HEK293 (cell line): Measurements from ENCODE around the gene CRYBB1.

ENCODE experiments used
- CTCF ChIA-PET: fragments of 350-600 bp; formaldehyde crosslinking; extraction: SDS; loops from one replicate; lab custom pipeline; 2021; ENCODE audit warnings: antibody characterized with exemption; lab: Yijun Ruan, JAX
- POLR2A ChIA-PET: fragments of 300-600 bp; formaldehyde crosslinking; extraction: SDS; loops from one replicate; lab custom pipeline; 2020; ENCODE audit warnings: antibody characterized with exemption, inconsistent platforms; lab: Yijun Ruan, JAX
- H3K27ac ChIP-seq: fragments of 200-500 bp; sonication (Bioruptor generic); 2 replicates; pipeline ENCODE4 v1.5.1; 2014; ENCODE audit warnings: low read depth, low read length, control low read depth, inconsistent platforms; ENCODE audit errors: extremely low read depth
- H3K36me3 ChIP-seq, 2 experiments: fragments of 200-500 bp in 1 of 2; sonication (Bioruptor generic) in 1 of 2; 1 replicate in 1 of 2; 2 replicates in 1 of 2; pipeline ENCODE4 v1.5.1; 2014 to 2017; ENCODE audit warnings: inconsistent platforms in 2 of 2, low read length in 2 of 2; ENCODE audit not compliant: control insufficient read depth in 2 of 2, insufficient read depth in 1 of 2
- H3K4me1 ChIP-seq: fragments of 200-500 bp; sonication (Bioruptor generic); 2 replicates; pipeline ENCODE4 v1.5.1; 2014; ENCODE audit warnings: mild to moderate bottlenecking, low read length, inconsistent platforms; ENCODE audit not compliant: control insufficient read depth, insufficient read depth
- H3K4me3 ChIP-seq: 2 replicates; pipeline ENCODE4 v1.5.1; 2011; ENCODE audit warnings: low read depth, mild to moderate bottlenecking, control low read depth, low read length, moderate library complexity
- H3K9me3 ChIP-seq: fragments of 200-500 bp; sonication (Bioruptor generic); 2 replicates; pipeline ENCODE4 v1.5.1; 2014; ENCODE audit warnings: low read depth, low read length, inconsistent platforms; ENCODE audit not compliant: control insufficient read depth, insufficient read depth
- HOXC10 ChIP-seq: sonication (generic); formaldehyde crosslinking; IDR thresholded peaks from 2 replicates; pipeline ENCODE4 v1.8.1; 2023; ENCODE audit warnings: mild to moderate bottlenecking, missing genetic modification reagents
- PRDM1 ChIP-seq: fragments of 450-650 bp; formaldehyde crosslinking; IDR thresholded peaks from 2 replicates; pipeline ENCODE4; 2016; ENCODE audit warnings: missing biosample characterization, missing genetic modification characterization
- SCRT1 ChIP-seq: fragments of 450-650 bp; formaldehyde crosslinking; IDR thresholded peaks from 2 replicates; pipeline ENCODE4 v1.5.1; 2016; ENCODE audit warnings: missing biosample characterization, missing genetic modification characterization, borderline replicate concordance
- YY1 ChIP-seq: fragments of 450-650 bp; formaldehyde crosslinking; IDR thresholded peaks from 2 replicates; pipeline ENCODE4 v1.5.1; 2018; ENCODE audit warnings: missing biosample characterization, missing genetic modification characterization
- ZFP69B ChIP-seq: fragments of 450-650 bp; formaldehyde crosslinking; IDR thresholded peaks from 2 replicates; pipeline ENCODE4 v1.5.1; 2016; ENCODE audit warnings: missing biosample characterization, missing genetic modification characterization
- ZNF138 ChIP-seq: fragments of 450-650 bp; formaldehyde crosslinking; IDR thresholded peaks from 2 replicates; pipeline ENCODE4 v1.5.1; 2016; ENCODE audit warnings: missing biosample characterization, missing genetic modification characterization, borderline replicate concordance
- ZNF169 ChIP-seq: fragments of 450-650 bp; formaldehyde crosslinking; IDR thresholded peaks from 2 replicates; pipeline ENCODE4 v1.5.1; 2016; ENCODE audit warnings: missing biosample characterization, missing genetic modification characterization
- ZNF266 ChIP-seq: fragments of 450-650 bp; formaldehyde crosslinking; IDR thresholded peaks from 2 replicates; pipeline ENCODE4 v1.5.1; 2016; ENCODE audit warnings: missing biosample characterization, missing genetic modification characterization, low read depth
- ZNF350 ChIP-seq: fragments of 450-650 bp; formaldehyde crosslinking; IDR thresholded peaks from 2 replicates; pipeline ENCODE4 v1.5.0; 2017; ENCODE audit warnings: missing biosample characterization, mild to moderate bottlenecking, missing genetic modification characterization
- ZNF391 ChIP-seq: fragments of 450-650 bp; formaldehyde crosslinking; IDR thresholded peaks from 2 replicates; pipeline ENCODE4 v1.5.1; 2016; ENCODE audit warnings: low read depth, missing biosample characterization, missing genetic modification characterization, borderline replicate concordance
- ZNF549 ChIP-seq: fragments of 450-650 bp; IDR thresholded peaks from 2 replicates; pipeline ENCODE4 v1.5.1; 2018; ENCODE audit warnings: missing biosample characterization, missing genetic modification characterization, mild to moderate bottlenecking, inconsistent platforms, moderate library complexity
- ZNF555 ChIP-seq: fragments of 450-650 bp; formaldehyde crosslinking; conservative IDR thresholded peaks from 2 replicates; pipeline ENCODE4 v1.5.1; 2017; ENCODE audit warnings: missing biosample characterization, mild to moderate bottlenecking, missing genetic modification characterization, inconsistent platforms
- ZNF585B ChIP-seq: fragments of 450-650 bp; formaldehyde crosslinking; IDR thresholded peaks from 2 replicates; pipeline ENCODE4 v1.5.1; 2016; ENCODE audit warnings: missing biosample characterization, missing genetic modification characterization
- ZNF623 ChIP-seq: fragments of 450-650 bp; formaldehyde crosslinking; IDR thresholded peaks from 2 replicates; pipeline ENCODE4 v1.5.1; 2016; ENCODE audit warnings: missing biosample characterization, missing genetic modification characterization
- ZNF670 ChIP-seq: fragments of 450-650 bp; formaldehyde crosslinking; IDR thresholded peaks from 2 replicates; pipeline ENCODE4 v1.5.1; 2016; ENCODE audit warnings: missing biosample characterization, missing genetic modification characterization, low read depth
- ZNF843 ChIP-seq: fragments of 450-650 bp; formaldehyde crosslinking; IDR thresholded peaks from 2 replicates; pipeline ENCODE4 v1.5.1; 2016; ENCODE audit warnings: missing biosample characterization, missing genetic modification characterization
- TF ChIP-seq, protein P1 (sequence below): fragments of 450-650 bp; formaldehyde crosslinking; IDR thresholded peaks from 2 replicates; pipeline ENCODE4 v1.5.1; 2016; ENCODE audit warnings: missing biosample characterization, missing genetic modification characterization
- TF ChIP-seq, protein P2 (sequence below): fragments of 450-650 bp; formaldehyde crosslinking; IDR thresholded peaks from 2 replicates; pipeline ENCODE4 v1.5.1; 2016; ENCODE audit warnings: missing biosample characterization, missing genetic modification characterization
- TF ChIP-seq, protein P3 (sequence below): fragments of 450-650 bp; formaldehyde crosslinking; IDR thresholded peaks from 2 replicates; pipeline ENCODE4 v1.5.1; 2016; ENCODE audit warnings: missing biosample characterization, missing genetic modification characterization, borderline replicate concordance
- TF ChIP-seq, protein P4 (sequence below): fragments of 450-650 bp; formaldehyde crosslinking; IDR thresholded peaks from 2 replicates; pipeline ENCODE4 v1.5.0; 2017; ENCODE audit warnings: missing biosample characterization, missing genetic modification characterization, borderline replicate concordance

Gene CRYBB1

DNA sequence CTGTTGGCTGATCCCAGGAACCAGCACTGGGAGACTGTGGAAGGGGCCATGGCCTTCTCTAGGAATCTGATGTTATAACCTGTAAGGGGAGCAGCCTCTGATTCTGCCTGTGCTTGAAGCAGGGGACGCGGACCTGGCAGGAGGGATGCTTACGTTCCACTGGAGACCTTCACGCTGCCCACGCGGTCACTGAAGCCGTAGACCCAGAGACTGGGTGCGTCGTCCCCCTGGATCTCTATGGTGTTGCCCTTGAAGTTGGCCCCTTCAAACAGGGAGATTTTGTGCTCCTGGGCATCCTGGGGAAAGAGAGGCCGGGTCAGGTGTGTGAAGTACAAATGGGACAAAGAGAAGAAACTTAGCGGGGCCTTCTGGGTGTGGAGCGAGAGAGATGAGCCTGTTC, 16.1 kb downstream of the CRYBB1 start (continued):
- TF ChIP-seq, protein P1, sequence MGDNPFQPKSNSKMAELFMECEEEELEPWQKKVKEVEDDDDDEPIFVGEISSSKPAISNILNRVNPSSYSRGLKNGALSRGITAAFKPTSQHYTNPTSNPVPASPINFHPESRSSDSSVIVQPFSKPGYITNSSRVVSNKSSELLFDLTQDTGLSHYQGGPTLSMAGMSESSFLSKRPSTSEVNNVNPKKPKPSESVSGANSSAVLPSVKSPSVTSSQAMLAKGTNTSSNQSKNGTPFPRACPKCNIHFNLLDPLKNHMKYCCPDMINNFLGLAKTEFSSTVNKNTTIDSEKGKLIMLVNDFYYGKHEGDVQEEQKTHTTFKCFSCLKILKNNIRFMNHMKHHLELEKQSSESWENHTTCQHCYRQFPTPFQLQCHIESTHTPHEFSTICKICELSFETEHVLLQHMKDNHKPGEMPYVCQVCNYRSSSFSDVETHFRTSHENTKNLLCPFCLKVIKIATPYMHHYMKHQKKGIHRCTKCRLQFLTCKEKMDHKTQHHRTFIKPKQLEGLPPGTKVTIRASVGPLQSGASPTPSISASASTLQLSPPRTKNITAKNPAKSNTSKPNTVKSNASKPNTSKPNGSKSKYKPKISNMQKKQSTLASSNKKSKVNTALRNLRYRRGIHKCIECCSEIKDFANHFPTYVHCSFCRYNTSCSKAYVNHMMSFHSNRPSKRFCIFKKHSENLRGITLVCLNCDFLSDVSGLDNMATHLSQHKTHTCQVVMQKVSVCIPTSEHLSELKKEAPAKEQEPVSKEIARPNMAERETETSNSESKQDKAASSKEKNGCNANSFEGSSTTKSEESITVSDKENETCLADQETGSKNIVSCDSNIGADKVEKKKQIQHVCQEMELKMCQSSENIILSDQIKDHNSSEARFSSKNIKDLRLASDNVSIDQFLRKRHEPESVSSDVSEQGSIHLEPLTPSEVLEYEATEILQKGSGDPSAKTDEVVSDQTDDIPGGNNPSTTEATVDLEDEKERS (tag by site-specific recombination) = no peak
- TF ChIP-seq ZNF350 (tag by site-specific recombination) = no peak
- TF ChIP-seq PRDM1 = no peak
- no peak for TF ChIP-seq ZNF555 (tag by site-specific recombination)
- TF ChIP-seq, protein P2, sequence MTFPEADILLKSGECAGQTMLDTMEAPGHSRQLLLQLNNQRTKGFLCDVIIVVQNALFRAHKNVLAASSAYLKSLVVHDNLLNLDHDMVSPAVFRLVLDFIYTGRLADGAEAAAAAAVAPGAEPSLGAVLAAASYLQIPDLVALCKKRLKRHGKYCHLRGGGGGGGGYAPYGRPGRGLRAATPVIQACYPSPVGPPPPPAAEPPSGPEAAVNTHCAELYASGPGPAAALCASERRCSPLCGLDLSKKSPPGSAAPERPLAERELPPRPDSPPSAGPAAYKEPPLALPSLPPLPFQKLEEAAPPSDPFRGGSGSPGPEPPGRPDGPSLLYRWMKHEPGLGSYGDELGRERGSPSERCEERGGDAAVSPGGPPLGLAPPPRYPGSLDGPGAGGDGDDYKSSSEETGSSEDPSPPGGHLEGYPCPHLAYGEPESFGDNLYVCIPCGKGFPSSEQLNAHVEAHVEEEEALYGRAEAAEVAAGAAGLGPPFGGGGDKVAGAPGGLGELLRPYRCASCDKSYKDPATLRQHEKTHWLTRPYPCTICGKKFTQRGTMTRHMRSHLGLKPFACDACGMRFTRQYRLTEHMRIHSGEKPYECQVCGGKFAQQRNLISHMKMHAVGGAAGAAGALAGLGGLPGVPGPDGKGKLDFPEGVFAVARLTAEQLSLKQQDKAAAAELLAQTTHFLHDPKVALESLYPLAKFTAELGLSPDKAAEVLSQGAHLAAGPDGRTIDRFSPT (tag by site-specific recombination) = no peak
- TF ChIP-seq ZNF169 (tag by site-specific recombination) = no peak

DNA sequence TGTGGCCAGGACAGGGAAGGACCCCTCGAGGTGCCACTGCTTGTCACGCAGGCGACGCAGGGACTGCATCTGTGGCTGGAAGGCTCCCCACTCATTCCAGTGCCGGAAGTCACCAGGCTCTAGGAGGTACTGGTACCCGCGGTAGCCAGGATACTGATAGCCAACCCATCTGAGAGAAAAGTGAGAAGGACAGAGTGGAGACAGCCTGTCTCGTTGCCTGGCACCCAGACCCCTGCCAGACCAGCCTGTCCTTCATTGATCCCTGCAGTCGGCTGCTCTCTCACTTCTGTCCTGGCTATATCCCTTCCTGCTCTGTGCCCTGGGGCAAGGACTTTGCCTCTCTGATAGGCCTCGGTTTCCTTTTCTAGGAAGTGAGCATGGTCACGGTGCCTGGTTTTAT, 18.3 kb downstream of the CRYBB1 start:
- ChIA-PET POLR2A (interaction anchor here (0.7 kb wide), 1 partner anchor 81 kb away, joined by 5 read pairs; no protein-coding TSS in a partner anchor), CTCF (no interaction called here)
- H3K4me3 ChIP-seq = no peak overlapping the region
- TF ChIP-seq ZNF623 = no peak
- no peak for TF ChIP-seq ZFP69B (tag by site-specific recombination)
- no peak for TF ChIP-seq ZNF670 (tag by site-specific recombination)
- TF ChIP-seq ZNF843 = no peak
- no peak for TF ChIP-seq ZNF138 (tag by site-specific recombination)
- no peak for TF ChIP-seq SCRT1 (tag by site-specific recombination)
- TF ChIP-seq HOXC10 (CRISPR knock-in tag) = no peak
- no peak for TF ChIP-seq ZNF266 (tag by site-specific recombination)
- no peak for TF ChIP-seq ZNF391 (tag by site-specific recombination)
- TF ChIP-seq, protein P3, sequence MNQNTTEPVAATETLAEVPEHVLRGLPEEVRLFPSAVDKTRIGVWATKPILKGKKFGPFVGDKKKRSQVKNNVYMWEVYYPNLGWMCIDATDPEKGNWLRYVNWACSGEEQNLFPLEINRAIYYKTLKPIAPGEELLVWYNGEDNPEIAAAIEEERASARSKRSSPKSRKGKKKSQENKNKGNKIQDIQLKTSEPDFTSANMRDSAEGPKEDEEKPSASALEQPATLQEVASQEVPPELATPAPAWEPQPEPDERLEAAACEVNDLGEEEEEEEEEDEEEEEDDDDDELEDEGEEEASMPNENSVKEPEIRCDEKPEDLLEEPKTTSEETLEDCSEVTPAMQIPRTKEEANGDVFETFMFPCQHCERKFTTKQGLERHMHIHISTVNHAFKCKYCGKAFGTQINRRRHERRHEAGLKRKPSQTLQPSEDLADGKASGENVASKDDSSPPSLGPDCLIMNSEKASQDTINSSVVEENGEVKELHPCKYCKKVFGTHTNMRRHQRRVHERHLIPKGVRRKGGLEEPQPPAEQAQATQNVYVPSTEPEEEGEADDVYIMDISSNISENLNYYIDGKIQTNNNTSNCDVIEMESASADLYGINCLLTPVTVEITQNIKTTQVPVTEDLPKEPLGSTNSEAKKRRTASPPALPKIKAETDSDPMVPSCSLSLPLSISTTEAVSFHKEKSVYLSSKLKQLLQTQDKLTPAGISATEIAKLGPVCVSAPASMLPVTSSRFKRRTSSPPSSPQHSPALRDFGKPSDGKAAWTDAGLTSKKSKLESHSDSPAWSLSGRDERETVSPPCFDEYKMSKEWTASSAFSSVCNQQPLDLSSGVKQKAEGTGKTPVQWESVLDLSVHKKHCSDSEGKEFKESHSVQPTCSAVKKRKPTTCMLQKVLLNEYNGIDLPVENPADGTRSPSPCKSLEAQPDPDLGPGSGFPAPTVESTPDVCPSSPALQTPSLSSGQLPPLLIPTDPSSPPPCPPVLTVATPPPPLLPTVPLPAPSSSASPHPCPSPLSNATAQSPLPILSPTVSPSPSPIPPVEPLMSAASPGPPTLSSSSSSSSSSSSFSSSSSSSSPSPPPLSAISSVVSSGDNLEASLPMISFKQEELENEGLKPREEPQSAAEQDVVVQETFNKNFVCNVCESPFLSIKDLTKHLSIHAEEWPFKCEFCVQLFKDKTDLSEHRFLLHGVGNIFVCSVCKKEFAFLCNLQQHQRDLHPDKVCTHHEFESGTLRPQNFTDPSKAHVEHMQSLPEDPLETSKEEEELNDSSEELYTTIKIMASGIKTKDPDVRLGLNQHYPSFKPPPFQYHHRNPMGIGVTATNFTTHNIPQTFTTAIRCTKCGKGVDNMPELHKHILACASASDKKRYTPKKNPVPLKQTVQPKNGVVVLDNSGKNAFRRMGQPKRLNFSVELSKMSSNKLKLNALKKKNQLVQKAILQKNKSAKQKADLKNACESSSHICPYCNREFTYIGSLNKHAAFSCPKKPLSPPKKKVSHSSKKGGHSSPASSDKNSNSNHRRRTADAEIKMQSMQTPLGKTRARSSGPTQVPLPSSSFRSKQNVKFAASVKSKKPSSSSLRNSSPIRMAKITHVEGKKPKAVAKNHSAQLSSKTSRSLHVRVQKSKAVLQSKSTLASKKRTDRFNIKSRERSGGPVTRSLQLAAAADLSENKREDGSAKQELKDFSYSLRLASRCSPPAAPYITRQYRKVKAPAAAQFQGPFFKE (tag by site-specific recombination) = no peak
- TF ChIP-seq YY1 (tag by site-specific recombination) = no peak
- TF ChIP-seq, protein P4, sequence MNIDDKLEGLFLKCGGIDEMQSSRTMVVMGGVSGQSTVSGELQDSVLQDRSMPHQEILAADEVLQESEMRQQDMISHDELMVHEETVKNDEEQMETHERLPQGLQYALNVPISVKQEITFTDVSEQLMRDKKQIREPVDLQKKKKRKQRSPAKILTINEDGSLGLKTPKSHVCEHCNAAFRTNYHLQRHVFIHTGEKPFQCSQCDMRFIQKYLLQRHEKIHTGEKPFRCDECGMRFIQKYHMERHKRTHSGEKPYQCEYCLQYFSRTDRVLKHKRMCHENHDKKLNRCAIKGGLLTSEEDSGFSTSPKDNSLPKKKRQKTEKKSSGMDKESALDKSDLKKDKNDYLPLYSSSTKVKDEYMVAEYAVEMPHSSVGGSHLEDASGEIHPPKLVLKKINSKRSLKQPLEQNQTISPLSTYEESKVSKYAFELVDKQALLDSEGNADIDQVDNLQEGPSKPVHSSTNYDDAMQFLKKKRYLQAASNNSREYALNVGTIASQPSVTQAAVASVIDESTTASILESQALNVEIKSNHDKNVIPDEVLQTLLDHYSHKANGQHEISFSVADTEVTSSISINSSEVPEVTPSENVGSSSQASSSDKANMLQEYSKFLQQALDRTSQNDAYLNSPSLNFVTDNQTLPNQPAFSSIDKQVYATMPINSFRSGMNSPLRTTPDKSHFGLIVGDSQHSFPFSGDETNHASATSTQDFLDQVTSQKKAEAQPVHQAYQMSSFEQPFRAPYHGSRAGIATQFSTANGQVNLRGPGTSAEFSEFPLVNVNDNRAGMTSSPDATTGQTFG (tag by site-specific recombination) = no peak
- TF ChIP-seq ZNF169 (tag by site-specific recombination) = no peak
- TF ChIP-seq ZNF549 (tag by site-specific recombination) = no peak
- no peak for TF ChIP-seq ZNF585B
- H3K4me1 ChIP-seq = no peaks in the 10 kb centered on the region
- no peak overlapping the region for H3K27ac ChIP-seq
- H3K36me3 ChIP-seq = no peaks in the 10 kb centered on the region
- no peaks in the 10 kb centered on the region for H3K9me3 ChIP-seq
